Mesendoderm (in vitro differentiated cells): ENCODE measurements around the gene EEA1.
A peak's percentile ranks its signal among the peaks of the same experiment; 100 is the strongest.

Source experiments
- DNase-seq: peaks from one replicate; pipeline ENCODE4 v3.0.0; 2013
- H2AK5ac ChIP-seq: 2 replicates; pipeline ENCODE4 v1.6.1; 2013; ENCODE audit warnings: low read length, inconsistent platforms
- H2BK120ac ChIP-seq: 2 replicates; pipeline ENCODE4 v1.6.1; 2013; ENCODE audit warnings: low read depth, mild to moderate bottlenecking, low read length, moderate library complexity, mixed read lengths
- H2BK15ac ChIP-seq: replicated peaks from 2 replicates; pipeline ENCODE4 v1.6.1; 2013; ENCODE audit warnings: low read depth, mild to moderate bottlenecking, moderate library complexity
- H2BK5ac ChIP-seq: 2 replicates; pipeline ENCODE4 v1.6.1; 2013; ENCODE audit warnings: low read length, inconsistent platforms
- H3K18ac ChIP-seq: 2 replicates; pipeline ENCODE4 v1.6.1; 2013; ENCODE audit warnings: mild to moderate bottlenecking, low read length, mixed read lengths
- H3K23ac ChIP-seq: one replicate; pipeline ENCODE4 v1.6.1; 2013; ENCODE audit warnings: low read length
- H3K27ac ChIP-seq: 2 replicates; pipeline ENCODE4 v1.5.1; 2013; ENCODE audit warnings: low read depth, mild to moderate bottlenecking, inconsistent platforms, low read length, moderate library complexity
- H3K27me3 ChIP-seq: 2 replicates; pipeline ENCODE4 v1.6.1; 2013; ENCODE audit warnings: low read length, control low read depth, mild to moderate bottlenecking, inconsistent platforms; ENCODE audit not compliant: insufficient read depth, poor library complexity
- H3K36me3 ChIP-seq: 2 replicates; pipeline ENCODE4 v1.6.1; 2013; ENCODE audit warnings: low read length, inconsistent platforms; ENCODE audit not compliant: control insufficient read depth, insufficient read depth
- H3K4ac ChIP-seq: one replicate; pipeline ENCODE4 v1.6.1; 2013; ENCODE audit warnings: low read depth, mild to moderate bottlenecking, low read length, moderate library complexity
- H3K4me1 ChIP-seq: 2 replicates; pipeline ENCODE4 v1.6.1; 2013; ENCODE audit warnings: low read depth, low read length, inconsistent platforms; ENCODE audit not compliant: control insufficient read depth
- H3K4me2 ChIP-seq: 2 replicates; pipeline ENCODE4 v1.6.1; 2013; ENCODE audit warnings: low read length
- H3K4me3 ChIP-seq: 2 replicates; pipeline ENCODE4 v1.5.1; 2013; ENCODE audit warnings: mild to moderate bottlenecking, low read length
- H3K56ac ChIP-seq: one replicate; pipeline ENCODE4 v1.6.1; 2013; ENCODE audit warnings: low read length
- H3K79me1 ChIP-seq: 2 replicates; pipeline ENCODE4 v1.6.1; 2013; ENCODE audit warnings: low read length, inconsistent platforms
- H3K79me2 ChIP-seq: 2 replicates; pipeline ENCODE4 v1.6.1; 2013; ENCODE audit warnings: mild to moderate bottlenecking, low read length; ENCODE audit not compliant: control insufficient read depth, insufficient read depth
- H3K9ac ChIP-seq: 2 replicates; pipeline ENCODE4 v1.6.1; 2013; ENCODE audit warnings: low read length, inconsistent platforms
- H4K5ac ChIP-seq: one replicate; pipeline ENCODE4 v1.6.1; 2013; ENCODE audit warnings: low read length
- H4K8ac ChIP-seq: one replicate; pipeline ENCODE4 v1.6.1; 2013; ENCODE audit warnings: low read depth, mild to moderate bottlenecking, control low read depth, low read length, moderate library complexity
- WGBS: extraction: QIAGEN DNeasy Blood & Tissue Kit; methylation state at CpG from one replicate; pipeline ENCODE4 v1.1.7; 2013; ENCODE audit warnings: low lambda C conversion rate, missing lambda C conversion rate; ENCODE audit not compliant: insufficient coverage; ENCODE audit errors: extremely low coverage; 5-methylcytosine and 5-hydroxymethylcytosine counted together

EEA1 gene

GRCh38 chr12:92899386-92900001 is 29.6 kb downstream of the EEA1 start:
- H4K8ac ChIP-seq, result no peak overlapping the region
- no peak overlapping the region for H3K4ac ChIP-seq
- H3K4me2 ChIP-seq, result no peak overlapping the region
- H3K4me1 ChIP-seq, result peaks cover 7% of the 10 kb centered on the region
- H3K9ac ChIP-seq, result no peak overlapping the region
- no peak overlapping the region for H4K5ac ChIP-seq
- peak; percentile 94 for DNase-seq
- H3K18ac ChIP-seq, result peak overlapping the region; percentile 45
- peak overlapping the region; percentile 0 for H3K27ac ChIP-seq
- no peak overlapping the region for H3K4me3 ChIP-seq
- no peaks in the 10 kb centered on the region for H3K36me3 ChIP-seq
- no peaks in the 10 kb centered on the region for H3K27me3 ChIP-seq
- no peaks in the 10 kb centered on the region for H3K79me2 ChIP-seq
- no peak overlapping the region for H3K56ac ChIP-seq
- H2BK5ac ChIP-seq, result no peak overlapping the region
- no peak overlapping the region for H2AK5ac ChIP-seq
- H2BK15ac ChIP-seq, result no peak overlapping the region
- WGBS, result no CpG with 5 or more reads among the region's 3 CpGs
- H2BK120ac ChIP-seq, result no peak overlapping the region
- peak overlapping the region; percentile 74 for H3K23ac ChIP-seq
- peaks cover 4% of the 10 kb centered on the region for H3K79me1 ChIP-seq

GRCh38 chr12:92898755-92899154 is 30.3 kb downstream of the EEA1 start:
- H2AK5ac ChIP-seq, result no peak overlapping the region
- DNase-seq, result no peak
- H3K4me1 ChIP-seq, result peaks cover 7% of the 10 kb centered on the region
- H2BK5ac ChIP-seq, result no peak overlapping the region
- H3K18ac ChIP-seq, result no peak overlapping the region
- H2BK15ac ChIP-seq, result no peak overlapping the region
- no peak overlapping the region for H3K4me3 ChIP-seq
- no peak overlapping the region for H3K23ac ChIP-seq
- no peak overlapping the region for H4K5ac ChIP-seq
- no peak overlapping the region for H3K4ac ChIP-seq
- H3K56ac ChIP-seq, result no peak overlapping the region
- peaks cover 2% of the 10 kb centered on the region for H3K79me1 ChIP-seq
- H4K8ac ChIP-seq, result no peak overlapping the region
- no peak overlapping the region for H3K4me2 ChIP-seq
- no peaks in the 10 kb centered on the region for H3K36me3 ChIP-seq
- H2BK120ac ChIP-seq, result no peak overlapping the region
- H3K27ac ChIP-seq, result no peak overlapping the region
- no peak overlapping the region for H3K9ac ChIP-seq
- no peaks in the 10 kb centered on the region for H3K79me2 ChIP-seq
- no peaks in the 10 kb centered on the region for H3K27me3 ChIP-seq

GRCh38 chr12:92897844-92898243 is 31.3 kb downstream of the EEA1 start:
- Histone ChIP-seq H3K56ac (no peak overlapping the region), H3K27ac (no peak overlapping the region), H3K9ac (no peak overlapping the region)

GRCh38 chr12:92890601-92891106 is 38.4 kb downstream of the EEA1 start:
- Histone ChIP-seq H3K79me1 (no peaks in the 10 kb centered on the region), H3K4me1 (no peaks in the 10 kb centered on the region), H3K27ac (no peak overlapping the region), H2AK5ac (no peak overlapping the region), H3K18ac (no peak overlapping the region), H3K4me2 (no peak overlapping the region), H4K5ac (no peak overlapping the region), H3K79me2 (no peaks in the 10 kb centered on the region), H3K27me3 (no peaks in the 10 kb centered on the region), H3K4me3 (no peak overlapping the region), H4K8ac (no peak overlapping the region), H3K23ac (no peak overlapping the region), H3K56ac (no peak overlapping the region), H2BK5ac (no peak overlapping the region), H3K4ac (no peak overlapping the region), H3K9ac (no peak overlapping the region), H2BK15ac (no peak overlapping the region), H2BK120ac (no peak overlapping the region), H3K36me3 (no peaks in the 10 kb centered on the region)
- no CpG with 5 or more reads among the region's 3 CpGs for WGBS
- DNase-seq, result no peak

More at GRCh38 chr12:92897844-92898243, 31.3 kb downstream of the EEA1 start:
- no peak overlapping the region for H4K8ac ChIP-seq
- H2BK15ac ChIP-seq, result no peak overlapping the region
- H3K18ac ChIP-seq, result no peak overlapping the region
- peaks cover 7% of the 10 kb centered on the region for H3K4me1 ChIP-seq
- H3K23ac ChIP-seq, result no peak overlapping the region
- no peaks in the 10 kb centered on the region for H3K79me2 ChIP-seq
- no peak overlapping the region for H3K4ac ChIP-seq
- H3K27me3 ChIP-seq, result no peaks in the 10 kb centered on the region
- peaks cover 2% of the 10 kb centered on the region for H3K79me1 ChIP-seq
- no peak overlapping the region for H4K5ac ChIP-seq
- WGBS, result no CpG with 5 or more reads among the region's 5 CpGs
- H3K36me3 ChIP-seq, result no peaks in the 10 kb centered on the region
- H3K4me3 ChIP-seq, result no peak overlapping the region
- DNase-seq, result no peak
- no peak overlapping the region for H3K4me2 ChIP-seq
- H2BK120ac ChIP-seq, result no peak overlapping the region
- H2BK5ac ChIP-seq, result no peak overlapping the region
- no peak overlapping the region for H2AK5ac ChIP-seq

- Histone ChIP-seq H2BK120ac (no peak overlapping the region), H3K79me2 (no peaks in the 10 kb centered on the region), H2BK5ac (no peak overlapping the region), H3K4ac (no peak overlapping the region), H2BK15ac (no peak overlapping the region), H3K18ac (no peak overlapping the region), H3K9ac (no peak overlapping the region), H3K36me3 (no peaks in the 10 kb centered on the region), H3K4me1 (no peaks in the 10 kb centered on the region), H3K27me3 (no peaks in the 10 kb centered on the region), H2AK5ac (no peak overlapping the region), H3K23ac (no peak overlapping the region), H3K4me3 (no peak overlapping the region), H4K8ac (no peak overlapping the region), H3K27ac (no peak overlapping the region), H3K79me1 (no peaks in the 10 kb centered on the region), H3K56ac (no peak overlapping the region), H3K4me2 (no peak overlapping the region), H4K5ac (no peak overlapping the region)
- DNase-seq, result peak; percentile 14
- no CpG with 5 or more reads among the region's 2 CpGs for WGBS
Measured at GRCh38 chr12:92886131-92886530, 43.0 kb downstream of the EEA1 start.
